ENCODE data around the gene SLC38A11. TPM values are rescaled to one million over a fixed set of nuclear protein-coding genes. Genes with fewer than 3 reads are reported as not detected.
A peak's percentile ranks its signal among the peaks of the same experiment; 100 is the strongest.

The SLC38A11 gene
- total and polyA plus RNA-seq, 2 of the 13 experiments (the other 11 are each of a cell fraction or from before 2014, with no cell fraction given), result 14.0 to 14.3 TPM

GRCh38 chr2:164887434-164888144 lies 67.7 kb downstream of the SLC38A11 start (continued):
- no peak for TF ChIP-seq ZNF318 (CRISPR knock-in tag; IDR thresholded peaks at IDR 0.05)
- no peak for TF ChIP-seq ARNT2 (CRISPR knock-in tag; IDR thresholded peaks at IDR 0.05; ENCODE audit: low read depth)
- no peak for TF ChIP-seq HNRNPL (IDR thresholded peaks at IDR 0.05; ENCODE audit: low read depth, low read length)
- peak; percentile 94 for TF ChIP-seq ATF2 (CRISPR knock-in tag; IDR thresholded peaks at IDR 0.05)
- no peak for TF ChIP-seq REST (IDR thresholded peaks at IDR 0.05; ENCODE audit: borderline replicate concordance in 1 of 2, low read depth in 1 of 2, low read length in 2 of 2)
- no peak for TF ChIP-seq KLF13 (CRISPR knock-in tag; IDR thresholded peaks at IDR 0.05)
- TF ChIP-seq MTF1 (CRISPR knock-in tag; IDR thresholded peaks at IDR 0.05), result no peak
- TF ChIP-seq RBM22 (optimal IDR thresholded peaks at IDR 0.05; ENCODE audit: low read length), result no peak
- TF ChIP-seq PLSCR1 (CRISPR knock-in tag; IDR thresholded peaks at IDR 0.05; ENCODE audit: borderline replicate concordance), result no peak
- no peak for TF ChIP-seq ZNF33A (CRISPR knock-in tag; IDR thresholded peaks at IDR 0.05; ENCODE audit: borderline replicate concordance)
- no peak for TF ChIP-seq TFAP4 (IDR thresholded peaks at IDR 0.05; ENCODE audit: borderline replicate concordance, low read depth)

Data from HepG2 (cell line).